ENCODE measurements around the gene TCAP.

Gene TCAP, protein sequence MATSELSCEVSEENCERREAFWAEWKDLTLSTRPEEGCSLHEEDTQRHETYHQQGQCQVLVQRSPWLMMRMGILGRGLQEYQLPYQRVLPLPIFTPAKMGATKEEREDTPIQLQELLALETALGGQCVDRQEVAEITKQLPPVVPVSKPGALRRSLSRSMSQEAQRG

DNA sequence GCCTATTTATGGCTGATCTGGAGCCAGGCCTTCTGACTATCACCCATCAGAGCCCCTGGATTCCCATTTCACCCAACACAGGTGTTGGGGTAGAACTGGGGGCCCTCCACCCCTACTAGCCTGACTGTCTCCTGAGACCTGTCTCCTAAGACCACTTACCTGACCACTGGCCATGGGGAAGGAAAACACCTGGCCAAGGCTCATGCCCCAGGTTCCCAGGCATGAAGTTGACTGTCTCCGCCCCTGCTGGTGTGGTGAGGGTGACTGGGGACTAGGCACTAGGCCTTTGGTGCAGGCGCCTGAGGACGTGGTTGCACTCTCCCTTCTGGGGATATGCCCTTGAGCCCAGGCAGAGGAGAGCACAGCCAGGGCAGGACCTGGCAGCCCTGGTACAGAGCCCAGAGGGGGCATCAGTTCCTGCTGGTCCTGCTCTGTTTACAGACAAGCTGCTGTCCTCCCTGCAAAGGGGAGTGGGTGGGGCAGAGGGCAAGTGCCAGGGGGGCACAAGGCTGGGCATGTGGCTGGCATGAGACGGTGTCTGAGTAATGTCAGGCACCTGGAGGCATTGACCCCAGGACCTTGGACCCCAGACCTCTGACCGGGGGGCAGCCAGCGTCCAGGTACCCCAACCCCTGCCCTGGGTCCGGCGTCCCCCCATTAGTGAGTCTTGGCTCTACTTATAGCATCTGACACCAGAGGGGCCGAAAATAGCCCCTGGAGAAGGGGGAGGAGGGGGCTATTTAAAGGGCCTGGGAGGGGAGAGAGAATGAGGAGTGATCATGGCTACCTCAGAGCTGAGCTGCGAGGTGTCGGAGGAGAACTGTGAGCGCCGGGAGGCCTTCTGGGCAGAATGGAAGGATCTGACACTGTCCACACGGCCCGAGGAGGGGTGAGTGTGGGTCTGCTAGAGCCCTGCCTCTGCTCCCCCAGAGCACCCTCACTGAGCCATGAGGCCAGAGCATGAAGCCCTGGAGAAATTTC is at the start of gene TCAP:
Gene TCAP, plus strand, starts transcription at position 769 of the 981 bp plus-strand sequence. Its CDS starts 11 bp downstream, at position 780.
- no peak for DNase-seq

DNA sequence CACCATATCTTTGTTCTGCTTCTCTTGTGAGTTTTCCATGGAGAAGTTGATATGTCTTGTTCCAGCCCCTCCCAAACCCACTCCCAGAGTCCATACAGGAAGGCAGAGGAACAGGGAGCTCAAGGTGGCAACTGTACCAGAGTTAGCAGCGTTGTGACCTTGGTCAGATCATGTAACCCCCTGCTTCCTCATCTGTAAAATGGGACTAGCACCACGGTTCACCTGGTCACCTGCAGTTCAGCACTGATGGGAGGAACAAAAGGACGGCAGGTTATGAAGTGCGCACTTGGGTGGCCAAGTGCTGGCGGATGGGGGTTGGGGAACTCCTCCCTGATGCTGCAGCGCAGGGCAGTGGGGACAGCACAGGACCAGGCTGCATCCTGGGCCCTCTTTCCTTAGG is 49.7 kb upstream of the TCAP start:
- no peak for DNase-seq

DNA sequence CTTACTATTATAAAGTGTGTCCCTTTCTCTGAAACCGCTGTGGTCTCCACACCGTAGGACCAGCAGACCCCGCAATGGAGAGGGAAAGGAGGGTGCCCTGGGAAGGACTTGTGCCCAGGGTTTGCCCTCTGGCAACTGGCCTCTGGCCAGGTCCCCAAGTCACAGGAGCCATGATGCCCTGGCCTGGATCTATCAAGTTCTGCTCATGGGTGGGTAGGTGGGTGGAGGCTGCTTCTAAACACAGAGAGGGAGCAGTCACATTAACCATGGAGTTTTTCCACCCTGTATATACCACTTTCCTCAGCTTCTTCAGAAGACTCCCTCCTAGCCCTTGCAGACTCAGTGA is 48.1 kb upstream of the TCAP start:
- no peak for DNase-seq

DNA sequence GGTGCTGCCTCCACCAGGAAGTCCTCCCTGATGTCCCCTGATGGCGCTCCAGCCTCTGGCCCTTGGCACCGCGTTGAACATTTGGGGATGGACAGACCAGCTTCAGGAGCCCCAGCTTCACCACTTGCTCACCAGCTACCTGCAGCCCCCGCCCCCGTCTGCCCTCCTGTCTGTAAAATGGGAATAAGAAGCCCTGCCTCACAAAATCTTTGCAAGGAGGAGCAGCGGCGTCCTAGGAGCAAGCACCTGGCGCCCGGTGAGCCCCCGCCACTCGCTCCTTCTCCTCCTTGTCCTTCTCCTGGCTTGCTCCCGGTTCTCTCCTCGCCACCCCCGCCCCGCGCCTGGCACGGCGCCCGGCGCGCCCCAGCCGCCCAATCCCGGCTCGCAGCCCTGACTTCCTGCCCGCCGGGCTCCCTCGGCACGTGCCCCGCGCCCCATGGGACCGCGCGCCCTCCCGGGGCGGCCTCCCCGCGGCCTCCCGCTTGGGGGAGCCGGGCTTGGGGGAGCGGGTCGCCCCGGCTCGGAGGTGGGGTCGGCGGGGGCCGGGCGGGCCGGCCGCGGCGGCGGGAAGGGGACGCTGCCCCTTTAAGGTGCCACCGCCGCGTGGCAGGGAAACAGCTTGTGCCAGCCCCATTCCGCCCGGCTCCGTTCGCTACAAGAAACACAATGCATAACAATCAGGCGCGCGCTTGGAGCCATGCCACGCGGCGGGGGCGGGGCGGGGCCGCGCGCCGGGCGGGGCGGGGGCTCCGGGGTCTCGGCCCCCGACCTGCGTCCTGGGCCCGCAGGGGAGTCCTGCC is 47.5 kb upstream of the TCAP start:
- peak; percentile 39 for DNase-seq

DNA sequence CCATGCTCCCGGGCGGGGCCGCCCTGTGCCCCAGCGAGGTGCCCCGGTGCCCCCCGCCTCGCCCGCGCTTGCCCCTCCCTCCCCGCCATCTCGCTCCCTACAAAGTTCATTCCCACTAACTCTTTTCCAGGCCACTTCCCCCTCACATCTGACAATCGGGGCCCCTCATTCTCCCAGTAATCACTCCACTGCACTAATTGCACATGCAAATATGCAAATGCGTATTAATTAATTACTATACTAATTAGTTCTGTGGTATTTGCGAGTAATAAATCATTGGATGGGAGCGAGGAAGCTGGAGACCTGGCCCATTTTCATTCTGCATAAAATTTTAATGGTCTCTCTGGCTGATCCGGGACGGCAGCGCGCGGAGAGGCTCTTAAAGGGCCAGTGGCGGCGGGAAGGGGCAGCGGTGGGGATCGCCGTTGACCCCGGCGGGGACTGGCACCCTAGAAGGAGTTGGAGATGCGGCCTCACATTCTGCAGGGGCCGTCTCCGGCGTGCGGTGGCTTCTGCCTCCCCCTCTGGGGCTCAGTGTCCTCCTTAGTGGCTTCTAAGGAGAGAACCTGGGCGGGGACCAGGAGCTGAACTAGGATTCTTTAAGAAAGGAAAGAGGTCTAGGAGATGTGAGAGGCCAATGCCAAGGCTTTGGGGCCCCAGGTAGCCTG is 46.8 kb upstream of the TCAP start:
- DNase-seq: no peak

DNA sequence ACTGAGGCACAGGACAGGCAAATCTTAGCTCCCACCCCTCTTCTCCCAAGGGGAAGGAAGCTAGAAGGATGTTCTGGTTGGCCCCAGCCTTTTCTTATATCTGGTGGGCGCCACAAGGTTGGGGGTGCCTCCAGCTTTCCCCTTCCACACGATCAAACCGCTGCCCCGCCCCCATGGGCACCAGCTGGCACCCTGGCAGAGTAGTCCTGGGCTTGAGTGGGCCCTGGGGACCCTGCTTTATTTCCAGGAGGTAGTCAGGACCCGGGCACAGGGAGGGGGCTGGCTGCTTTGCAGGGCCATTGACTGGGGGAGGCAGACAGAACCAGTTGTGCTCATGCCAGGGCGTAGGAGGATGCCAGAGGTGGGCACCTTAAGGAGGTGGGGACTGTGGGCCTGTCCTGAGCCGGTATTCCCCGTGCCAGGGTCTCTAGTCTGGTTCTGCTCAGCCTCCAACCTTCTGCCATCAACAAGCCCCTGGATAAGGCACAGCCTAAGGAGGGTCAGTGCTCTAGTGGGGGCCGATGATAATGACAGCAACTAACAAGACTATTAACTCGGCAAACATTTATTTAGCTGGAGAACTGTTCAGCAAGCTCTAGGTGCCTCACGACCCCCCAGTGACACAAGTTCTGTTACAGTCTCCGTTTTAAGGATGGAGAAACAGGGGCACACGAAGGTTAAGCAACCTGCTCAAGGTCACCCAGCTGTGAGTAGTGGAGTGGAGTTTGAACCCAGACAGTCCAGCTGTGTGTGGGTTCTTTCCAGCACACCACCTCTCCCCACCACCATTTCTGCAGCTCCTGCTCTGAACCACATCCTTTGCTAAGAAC is 46.0 kb upstream of the TCAP start:
- no peak for DNase-seq

DNA sequence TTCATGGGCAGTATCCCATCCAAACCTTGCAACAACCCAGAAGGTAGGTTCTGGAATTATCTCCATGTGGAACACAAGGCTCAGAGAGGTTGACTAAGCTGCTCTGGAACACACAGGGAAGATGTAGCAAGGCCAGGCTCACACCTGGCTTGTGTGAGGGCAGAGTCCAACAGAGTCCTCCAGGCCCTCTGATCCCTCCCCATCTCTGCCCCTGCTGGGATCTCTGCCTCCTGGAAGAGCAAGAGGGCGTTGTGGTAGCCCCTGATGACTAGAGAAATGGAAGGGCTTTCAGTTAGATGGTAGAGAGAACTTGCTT is 45.4 kb upstream of the TCAP start:
- DNase-seq: no peak

DNA sequence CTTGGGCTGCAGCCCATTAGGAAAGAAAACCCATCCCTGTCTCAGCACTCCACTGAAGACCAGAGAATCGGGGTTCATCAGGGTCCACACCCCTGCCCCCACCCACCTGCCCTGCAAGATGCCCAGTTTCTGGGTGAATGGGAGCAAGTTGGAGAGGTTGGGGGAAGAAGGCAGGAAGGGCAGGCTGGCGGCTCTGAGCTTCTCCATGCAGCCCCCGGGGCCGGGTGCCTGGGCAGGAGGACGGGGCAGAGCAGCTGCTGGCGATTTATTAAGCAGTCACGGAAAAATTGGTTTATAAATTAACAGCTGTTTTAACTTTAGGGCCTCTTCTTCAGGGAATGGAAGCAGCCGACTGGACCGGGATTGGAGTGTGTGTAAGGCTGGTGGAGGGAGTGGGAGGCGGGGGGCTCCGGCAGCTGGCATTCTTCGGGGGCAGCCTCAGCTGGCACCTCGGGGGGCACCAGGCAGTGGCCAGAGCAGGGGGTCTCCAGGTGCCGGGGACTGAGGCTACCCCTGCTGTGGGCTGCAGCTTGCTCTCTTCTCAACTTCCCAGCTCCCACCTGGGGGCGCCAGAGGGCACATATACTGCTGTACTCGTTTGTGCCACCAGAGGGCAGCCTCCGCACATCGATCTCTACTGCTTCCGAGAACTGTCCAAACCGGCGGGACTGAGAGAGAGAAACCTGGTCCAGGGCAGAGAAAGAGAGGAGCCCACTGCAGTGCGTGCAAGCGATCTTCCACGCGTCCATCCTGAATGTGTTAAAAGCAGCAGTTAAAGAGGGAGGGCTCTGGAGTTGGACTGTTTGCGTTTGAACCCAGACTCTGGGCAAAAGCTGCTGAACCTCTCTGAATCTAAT is 43.4 kb upstream of the TCAP start:
- DNase-seq: peak; percentile 60

DNA sequence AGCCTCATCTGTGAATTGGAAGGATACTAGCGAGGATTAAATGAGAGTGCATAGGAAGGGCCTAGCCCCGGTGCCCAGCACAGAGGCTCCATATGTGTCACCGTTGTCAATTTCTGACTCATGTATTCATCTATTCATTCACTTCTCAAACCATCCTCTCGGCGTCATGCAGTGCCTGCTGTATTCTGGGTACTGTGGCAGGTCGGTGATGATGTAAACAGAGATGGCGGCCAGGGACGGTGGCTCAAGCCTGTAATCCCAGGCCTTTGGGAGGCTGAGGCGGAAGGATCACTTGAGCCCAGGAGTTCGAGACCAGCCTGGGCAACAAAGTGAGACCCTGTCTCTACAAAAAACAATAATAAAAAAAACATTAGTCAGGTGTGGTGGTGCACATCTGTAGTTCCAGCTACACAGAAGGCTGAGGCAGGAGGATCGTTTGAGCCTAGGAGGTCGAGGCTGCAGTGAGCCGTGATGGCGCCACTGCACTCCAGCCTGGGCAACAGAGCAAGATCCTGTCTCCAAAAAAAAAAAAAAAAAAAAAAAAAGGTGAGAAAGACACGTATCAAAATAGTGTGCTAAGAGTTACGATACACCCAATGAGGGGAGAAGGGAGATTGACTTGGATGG is 42.7 kb upstream of the TCAP start:
- no peak for DNase-seq

DNA sequence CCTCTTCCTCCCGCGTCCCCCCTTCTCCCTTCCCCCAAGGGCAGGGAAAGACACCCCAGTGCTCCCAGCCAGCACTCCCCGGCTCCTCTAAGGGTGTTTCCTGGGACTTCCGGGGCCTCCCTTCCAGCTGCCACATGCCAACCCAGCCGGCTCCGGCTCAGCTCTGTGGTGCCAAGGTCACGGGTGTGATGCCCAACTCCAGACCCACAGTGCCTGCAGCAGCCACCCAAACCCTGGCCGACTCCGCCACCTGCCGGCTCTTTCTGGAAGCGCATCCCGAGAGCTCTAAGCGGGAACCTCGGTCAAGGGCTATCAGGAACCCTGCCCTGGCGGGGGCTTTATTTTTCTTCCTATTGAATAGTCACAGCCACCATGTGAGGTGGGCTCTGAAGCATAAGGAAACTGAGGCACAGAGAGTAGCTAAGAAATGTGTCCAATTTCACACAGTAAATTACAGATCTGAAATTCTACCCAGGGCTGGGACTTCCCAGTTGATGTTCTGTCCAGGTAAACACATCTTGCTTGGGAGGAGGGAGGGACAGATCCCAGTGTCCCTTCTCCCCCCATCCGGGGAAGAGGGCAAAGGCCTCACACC is 41.7 kb upstream of the TCAP start:
- peak; percentile 47 for DNase-seq

DNA sequence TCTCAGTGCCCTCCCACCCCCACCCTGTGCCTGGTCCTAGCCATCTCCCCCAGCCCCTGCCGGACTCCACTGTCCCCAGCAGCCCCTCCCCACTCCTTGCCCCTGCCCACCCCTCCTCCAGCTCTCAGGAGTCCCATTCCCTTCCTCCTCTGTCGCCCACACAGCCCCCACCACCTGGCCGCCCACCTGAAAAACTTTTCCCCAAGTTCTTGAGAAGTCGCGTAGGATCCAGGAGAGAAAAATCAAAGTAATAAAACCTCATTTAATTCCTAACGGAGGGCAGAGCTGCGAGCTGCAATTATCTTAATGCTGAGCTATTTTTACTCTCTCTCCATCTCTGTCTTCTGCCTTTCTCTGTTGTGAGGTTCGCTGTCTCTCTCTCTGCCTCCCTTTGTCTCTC is 40.8 kb upstream of the TCAP start:
- no peak for DNase-seq

DNA sequence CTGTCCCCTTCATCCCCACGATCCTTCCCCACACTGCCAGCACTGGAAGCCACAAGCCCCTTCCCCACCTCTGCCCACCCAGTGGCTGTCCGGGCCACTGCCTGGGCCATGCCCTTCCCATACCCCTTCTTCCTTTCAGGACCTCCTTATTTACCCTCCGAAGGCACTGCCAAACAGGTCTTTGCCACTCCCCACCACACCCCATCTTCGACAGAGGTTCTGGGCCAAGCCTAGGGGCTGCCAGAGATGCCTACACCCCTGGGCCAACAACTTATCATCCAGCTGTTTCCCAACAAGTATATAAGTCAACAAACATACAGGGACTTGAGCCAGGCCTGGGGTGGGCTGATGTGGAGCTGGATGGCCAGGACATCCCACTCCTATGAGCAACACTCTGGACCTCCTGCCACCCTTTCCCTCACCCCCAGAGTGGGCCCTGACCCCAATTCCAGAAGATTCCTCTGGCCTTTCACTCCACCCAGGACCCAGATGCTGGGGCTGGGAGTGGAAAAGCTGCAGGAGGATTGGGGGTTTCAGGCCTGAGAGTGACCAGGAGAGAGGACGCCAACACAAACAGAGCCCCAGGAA is 39.9 kb upstream of the TCAP start:
- no peak for DNase-seq

DNA sequence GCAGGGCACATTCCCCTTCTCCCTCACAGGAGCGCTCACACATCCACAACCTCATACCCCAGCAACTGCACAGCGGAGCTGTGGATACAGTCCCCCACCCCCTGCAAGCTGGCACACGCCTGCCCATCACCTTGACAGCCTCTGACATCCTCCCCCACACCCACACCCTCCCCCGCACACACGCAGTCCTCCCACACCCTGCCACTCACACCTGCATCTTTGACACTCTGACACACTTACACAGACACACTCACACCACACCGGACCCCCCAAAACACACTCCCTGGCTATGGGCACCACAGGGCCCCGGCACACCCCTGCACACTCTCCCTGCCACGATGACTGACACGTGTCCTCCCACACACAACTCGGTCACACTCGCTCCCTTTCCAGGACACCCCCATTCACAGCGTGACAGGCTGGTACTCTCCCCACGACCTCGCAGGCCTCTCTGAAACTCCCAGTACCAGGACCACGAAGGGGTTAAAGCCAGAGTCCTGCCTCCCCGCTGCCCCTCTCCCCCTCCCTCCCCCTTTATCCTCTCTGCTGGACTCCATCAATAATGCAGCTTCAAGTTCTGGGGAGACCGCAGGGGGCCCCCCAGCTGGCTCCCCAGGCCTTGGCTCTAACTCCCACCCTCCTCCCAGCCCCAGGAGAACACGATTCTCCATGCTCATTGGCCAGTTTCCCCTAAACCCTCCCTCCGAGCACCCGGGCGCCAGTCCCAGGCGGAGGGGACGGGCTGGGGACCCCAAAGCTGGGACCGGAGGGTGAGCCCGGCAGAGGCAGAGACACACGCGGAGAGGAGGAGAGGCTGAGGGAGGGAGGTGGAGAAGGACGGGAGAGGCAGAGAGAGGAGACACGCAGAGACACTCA is 38.7 kb upstream of the TCAP start, which contains the start of gene PPP1R1B:
Gene PPP1R1B, plus strand, starts transcription at position 782 of the 876 bp plus-strand sequence. CDS start 441 bp downstream, outside the sequence.
- no peak for DNase-seq

DNA sequence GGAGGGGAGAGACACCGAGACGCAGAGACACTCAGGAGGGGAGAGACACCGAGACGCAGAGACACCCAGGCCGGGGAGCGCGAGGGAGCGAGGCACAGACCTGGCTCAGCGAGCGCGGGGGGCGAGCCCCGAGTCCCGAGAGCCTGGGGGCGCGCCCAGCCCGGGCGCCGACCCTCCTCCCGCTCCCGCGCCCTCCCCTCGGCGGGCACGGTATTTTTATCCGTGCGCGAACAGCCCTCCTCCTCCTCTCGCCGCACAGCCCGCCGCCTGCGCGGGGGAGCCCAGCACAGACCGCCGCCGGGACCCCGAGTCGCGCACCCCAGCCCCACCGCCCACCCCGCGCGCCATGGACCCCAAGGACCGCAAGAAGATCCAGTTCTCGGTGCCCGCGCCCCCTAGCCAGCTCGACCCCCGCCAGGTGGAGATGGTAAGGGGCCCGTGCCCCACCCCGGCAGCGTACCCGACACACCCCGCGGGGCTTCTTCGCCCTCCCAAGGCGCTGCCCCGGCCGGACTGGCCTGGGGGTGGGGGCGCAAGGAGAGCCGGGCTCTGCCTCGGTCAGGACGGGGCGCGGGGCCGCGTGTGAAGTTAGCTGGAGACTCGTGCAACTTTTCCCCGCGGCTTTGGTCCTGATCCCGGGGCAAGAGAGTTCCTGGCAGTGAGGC is 38.0 kb upstream of the TCAP start:
- DNase-seq: no peak

DNA sequence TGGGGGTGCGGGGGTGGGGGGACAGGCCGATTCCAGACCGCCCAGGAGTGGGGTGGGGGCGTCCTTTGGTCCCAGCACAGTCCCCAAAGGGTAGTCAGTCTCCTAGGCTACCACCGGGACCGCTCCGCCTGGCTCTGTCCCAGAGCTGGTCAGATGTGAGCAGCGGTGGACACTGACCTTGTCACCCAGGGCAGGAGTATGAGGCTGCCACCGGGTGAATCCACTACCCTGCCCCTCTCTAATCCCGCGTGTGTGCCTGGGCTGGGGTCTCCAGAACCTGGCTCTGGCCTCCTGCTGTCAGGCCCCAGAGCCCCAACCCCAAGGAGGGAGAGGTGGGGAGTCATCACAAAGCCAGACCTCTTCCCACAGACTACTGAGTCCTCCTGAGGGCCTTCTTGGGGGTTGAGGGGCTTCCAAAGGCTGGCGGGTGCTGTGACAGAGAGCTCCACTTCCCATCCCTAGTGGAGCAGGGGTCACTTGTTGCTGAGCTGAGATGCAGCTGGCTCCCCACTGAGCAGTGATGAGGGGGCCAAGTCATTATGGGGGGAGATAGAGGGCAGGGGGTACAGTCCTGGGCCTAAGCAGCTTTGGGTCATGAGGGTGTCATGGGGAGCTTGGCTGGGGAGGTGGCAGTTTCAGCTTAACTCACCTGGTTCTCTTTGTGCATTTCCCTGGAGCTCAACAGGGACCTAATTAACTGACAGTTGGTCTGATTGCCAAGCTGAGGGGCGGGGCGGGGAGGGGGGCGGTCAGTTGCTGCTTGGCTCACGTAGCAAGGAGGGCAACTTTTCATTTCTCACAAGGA is 37.2 kb upstream of the TCAP start:
- no peak for DNase-seq

DNA sequence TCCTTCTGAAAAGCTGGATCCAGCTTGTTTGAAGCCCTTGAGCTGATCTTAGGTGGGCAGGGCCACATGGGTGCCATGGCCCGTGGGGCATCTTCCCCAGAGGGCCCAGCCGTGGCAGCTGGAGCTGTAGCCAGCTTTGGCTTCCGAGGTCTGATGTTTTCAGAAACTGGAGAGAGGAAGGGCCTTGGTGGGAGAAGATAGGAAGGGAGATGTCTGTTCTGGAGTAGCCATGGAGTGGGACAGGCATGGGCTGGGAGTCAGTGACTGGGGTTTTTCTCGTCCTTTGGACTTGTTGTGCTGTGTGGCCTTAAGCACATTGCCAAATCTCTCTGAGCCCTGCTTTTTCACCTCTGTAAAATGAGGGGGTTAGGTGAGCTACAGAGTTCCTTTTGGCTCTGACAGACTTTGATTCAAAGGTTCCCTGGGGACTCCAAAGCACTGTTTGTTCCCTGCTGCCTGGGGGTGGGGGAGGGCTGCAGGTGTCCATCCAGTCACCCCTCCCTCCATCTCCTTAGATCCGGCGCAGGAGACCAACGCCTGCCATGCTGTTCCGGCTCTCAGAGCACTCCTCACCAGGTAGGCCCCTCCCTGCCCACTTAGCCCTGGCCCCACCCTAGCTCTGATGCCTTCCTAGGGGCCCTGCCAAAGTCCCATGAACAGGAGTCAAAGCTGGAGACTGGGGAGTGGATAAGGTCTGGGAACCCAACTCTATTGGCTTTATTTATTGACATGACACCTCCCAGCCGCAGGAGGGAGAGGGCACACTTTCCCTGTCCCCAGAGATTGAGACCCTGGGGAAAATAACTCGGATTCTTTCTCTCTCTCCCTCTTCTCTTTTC is 36.3 kb upstream of the TCAP start:
- DNase-seq: no peak

Measured in NCI-H748 treated with DMSO at 0.1 percent for 48 hours (cell line).